Lower leg skin (tissue), 4 donors: ENCODE measurements around the gene SNX25. TPM values are rescaled to one million over a fixed set of nuclear protein-coding genes. Genes with fewer than 3 reads are reported as not detected.

Experiments used
- DNase-seq, 2 donors: peaks; one replicate each; pipeline ENCODE4 v3.0.0-alpha.2; 2019; ENCODE audit warnings: low spot score in 2 of 2
- H3K4me3 ChIP-seq: fragments of 200-600 bp; sonication (generic); 2 replicates; pipeline ENCODE4 v1.5.1; 2017; ENCODE audit warnings: mild to moderate bottlenecking, low read depth; ENCODE audit not compliant: poor library complexity, severe bottlenecking
- POLR2A ChIP-seq, 2 donors: fragments of 450-650 bp; IDR thresholded peaks; one replicate each; pipeline ENCODE4 v1.6.1; 2016 to 2017; ENCODE audit warnings: antibody characterized with exemption in 2 of 2, mild to moderate bottlenecking in 1 of 2, moderate library complexity in 1 of 2
- WGBS, 2 donors: methylation state at CpG; one replicate each; pipeline ENCODE4 v1.1.5; 2018; 5-methylcytosine and 5-hydroxymethylcytosine counted together
- intact Hi-C: fragments of 100-400 bp; cut with DNase I; formaldehyde crosslinking; loops from one replicate; pipeline ENCODE4 v1.15.0; 2023; ENCODE audit warnings: low total_unique reads
- total RNA-seq, 4 donors: library from RNA; depleted of rRNA; stranded (reverse); fragments of >200 nt; gene quantifications; one replicate each; pipeline ENCODE4 v1.1.0, GENCODE V29; 2016
- TF ChIP-seq, protein P1 (sequence below), 3 donors: fragments of 450-650 bp; IDR thresholded peaks; one replicate each; pipeline ENCODE4 v1.5.1; 2016; ENCODE audit warnings: antibody characterized with exemption in 3 of 3, mild to moderate bottlenecking in 3 of 3, moderate library complexity in 2 of 3

SNX25 gene
- total RNA-seq, 4 donors from 2014 or later: 13.4 to 18.3 (median 15.6) TPM

DNA sequence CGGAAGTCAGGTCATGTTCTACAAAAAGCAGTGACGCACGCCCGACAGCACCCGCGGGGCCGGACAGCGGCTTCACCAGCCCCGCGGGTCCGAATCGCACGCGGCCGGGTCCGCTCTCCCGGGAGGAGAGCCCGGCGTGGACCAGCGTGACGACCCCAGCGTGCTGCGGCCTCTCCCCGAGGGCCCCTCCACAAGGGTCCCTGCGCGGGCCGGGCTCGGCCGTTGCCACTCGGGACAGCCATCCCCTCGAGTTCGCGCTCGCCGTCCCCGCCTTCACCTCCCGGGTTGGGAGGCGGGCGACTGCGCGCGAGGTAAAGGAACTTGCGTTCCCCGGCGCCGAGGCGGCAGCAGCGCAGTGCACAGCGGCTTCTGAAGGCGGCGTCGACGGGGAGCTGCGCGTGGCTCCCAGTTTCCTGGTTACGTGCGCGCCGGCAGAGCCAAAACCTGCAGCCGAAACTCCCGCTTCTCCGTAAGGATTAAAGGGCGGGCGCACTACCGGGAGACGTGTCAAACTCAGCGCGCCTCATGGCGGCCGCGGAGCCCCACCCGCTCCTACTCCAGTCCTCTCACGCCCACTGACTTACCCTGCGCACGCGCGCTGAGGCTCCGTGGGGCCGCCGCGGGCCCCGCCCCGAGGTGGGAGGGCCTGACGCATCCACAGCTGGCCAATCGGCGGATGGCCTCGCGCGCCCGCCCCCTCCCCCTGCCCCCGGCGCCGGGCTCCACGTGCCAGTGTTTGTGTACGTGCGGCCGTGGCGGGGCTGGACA is 186.7 kb downstream of the SNX25 start:
- H3K4me3 ChIP-seq: peak overlapping the region; percentile 75
- TF ChIP-seq, protein P1, sequence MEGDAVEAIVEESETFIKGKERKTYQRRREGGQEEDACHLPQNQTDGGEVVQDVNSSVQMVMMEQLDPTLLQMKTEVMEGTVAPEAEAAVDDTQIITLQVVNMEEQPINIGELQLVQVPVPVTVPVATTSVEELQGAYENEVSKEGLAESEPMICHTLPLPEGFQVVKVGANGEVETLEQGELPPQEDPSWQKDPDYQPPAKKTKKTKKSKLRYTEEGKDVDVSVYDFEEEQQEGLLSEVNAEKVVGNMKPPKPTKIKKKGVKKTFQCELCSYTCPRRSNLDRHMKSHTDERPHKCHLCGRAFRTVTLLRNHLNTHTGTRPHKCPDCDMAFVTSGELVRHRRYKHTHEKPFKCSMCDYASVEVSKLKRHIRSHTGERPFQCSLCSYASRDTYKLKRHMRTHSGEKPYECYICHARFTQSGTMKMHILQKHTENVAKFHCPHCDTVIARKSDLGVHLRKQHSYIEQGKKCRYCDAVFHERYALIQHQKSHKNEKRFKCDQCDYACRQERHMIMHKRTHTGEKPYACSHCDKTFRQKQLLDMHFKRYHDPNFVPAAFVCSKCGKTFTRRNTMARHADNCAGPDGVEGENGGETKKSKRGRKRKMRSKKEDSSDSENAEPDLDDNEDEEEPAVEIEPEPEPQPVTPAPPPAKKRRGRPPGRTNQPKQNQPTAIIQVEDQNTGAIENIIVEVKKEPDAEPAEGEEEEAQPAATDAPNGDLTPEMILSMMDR (IDR thresholded peaks at IDR 0.05): no peak
- peak in 1 of 2 donors; percentile 53 for TF ChIP-seq POLR2A (IDR thresholded peaks at IDR 0.05)
- DNase-seq: peak; percentile 97 to 100
- 1% methylated on average over 20 to 39 of the region's 98 CpGs for WGBS, 2 donors
- intact Hi-C loops: no loop called here

DNA sequence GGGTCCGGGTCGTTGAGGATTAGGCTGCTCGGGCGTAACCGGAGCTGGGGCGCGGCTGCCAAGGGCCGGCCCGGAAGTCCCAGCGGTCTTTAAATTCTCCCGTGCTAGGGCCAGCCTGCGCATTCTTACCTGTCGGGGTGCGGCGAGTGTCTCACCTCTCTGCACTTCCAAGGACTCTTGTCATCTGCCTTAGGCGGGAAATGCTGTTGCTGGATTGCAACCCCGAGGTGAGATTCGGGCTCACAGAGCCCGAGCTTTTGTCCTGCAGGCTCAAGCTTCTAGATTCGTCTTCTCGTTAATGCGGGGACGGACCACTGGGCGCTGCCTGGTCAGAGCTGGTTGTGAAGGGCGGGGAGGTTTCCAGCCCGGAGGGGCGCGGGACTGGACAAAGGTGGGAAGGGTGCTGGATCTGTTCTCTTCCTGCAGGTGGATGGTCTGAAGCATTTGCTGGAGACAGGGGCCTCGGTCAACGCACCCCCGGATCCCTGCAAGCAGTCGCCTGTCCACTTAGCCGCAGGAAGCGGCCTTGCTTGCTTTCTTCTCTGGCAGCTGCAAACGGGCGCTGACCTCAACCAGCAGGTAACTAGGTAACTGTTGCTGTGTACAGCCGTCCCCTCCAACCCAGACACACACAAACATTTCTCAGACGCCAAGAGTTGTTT is 187.5 kb downstream of the SNX25 start, which contains the start of gene ANKRD37:
TSS of gene ANKRD37 (plus strand) at position 118 of the 662 bp plus-strand sequence. CDS start at position 201, 83 bp downstream.
- peak within 1 kb of the TSS; percentile 75 for H3K4me3 ChIP-seq
- WGBS, 2 donors: 2 to 4% methylated on average over 25 to 35 of the region's 38 CpGs
- intact Hi-C loops: no loop called here
- TF ChIP-seq, protein P1 (IDR thresholded peaks at IDR 0.05): no peak
- no peak for TF ChIP-seq POLR2A (IDR thresholded peaks at IDR 0.05)
- DNase-seq: no peak

DNA sequence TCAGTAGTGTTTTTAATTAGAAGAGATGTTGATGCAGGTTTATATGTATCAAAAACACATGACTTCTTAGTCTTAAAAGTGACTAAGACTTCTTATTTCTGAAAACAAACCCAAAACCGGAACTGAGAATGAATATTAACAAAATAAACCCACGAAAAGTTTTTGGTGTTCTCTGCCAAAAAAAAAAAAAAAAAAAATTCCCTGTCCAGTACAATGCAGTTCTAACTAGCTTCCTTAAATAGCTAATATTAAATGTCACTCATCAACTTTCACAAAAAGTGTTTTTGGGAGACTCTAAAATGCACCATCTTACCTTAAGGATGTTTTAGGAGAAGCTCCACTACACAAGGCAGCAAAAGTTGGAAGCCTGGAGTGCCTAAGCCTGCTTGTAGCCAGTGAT is 189.2 kb downstream of the SNX25 start:
- WGBS, 2 donors: 16 to 19% methylated on average over 2 of the region's 2 CpGs
- TF ChIP-seq, protein P1 (IDR thresholded peaks at IDR 0.05): no peak
- no peak for TF ChIP-seq POLR2A (IDR thresholded peaks at IDR 0.05)
- DNase-seq: no peak
- intact Hi-C loops: no loop called here
- H3K4me3 ChIP-seq: no peak overlapping the region

DNA sequence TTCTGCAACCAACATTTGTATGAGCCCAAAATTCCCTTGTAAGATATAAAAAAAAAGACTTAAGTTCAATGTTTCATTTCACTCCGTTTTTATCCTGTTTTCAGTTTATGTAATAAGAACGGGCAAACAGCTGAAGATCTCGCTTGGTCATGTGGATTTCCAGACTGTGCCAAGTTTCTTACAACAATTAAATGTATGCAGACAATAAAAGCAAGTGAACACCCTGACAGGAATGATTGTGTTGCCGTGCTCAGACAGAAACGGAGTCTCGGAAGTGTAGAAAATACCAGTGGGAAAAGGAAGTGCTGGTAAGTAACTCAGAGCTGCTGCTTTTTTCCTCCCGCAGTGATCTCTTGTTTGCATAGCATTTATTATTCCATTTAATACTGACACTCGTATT is 190.1 kb downstream of the SNX25 start:
- TF ChIP-seq POLR2A (IDR thresholded peaks at IDR 0.05): no peak
- TF ChIP-seq, protein P1 (IDR thresholded peaks at IDR 0.05): no peak
- DNase-seq: no peak
- WGBS, 2 donors: 37 to 51% methylated on average over 8 of the region's 8 CpGs
- no peak overlapping the region for H3K4me3 ChIP-seq
- intact Hi-C loops: no loop called here

DNA sequence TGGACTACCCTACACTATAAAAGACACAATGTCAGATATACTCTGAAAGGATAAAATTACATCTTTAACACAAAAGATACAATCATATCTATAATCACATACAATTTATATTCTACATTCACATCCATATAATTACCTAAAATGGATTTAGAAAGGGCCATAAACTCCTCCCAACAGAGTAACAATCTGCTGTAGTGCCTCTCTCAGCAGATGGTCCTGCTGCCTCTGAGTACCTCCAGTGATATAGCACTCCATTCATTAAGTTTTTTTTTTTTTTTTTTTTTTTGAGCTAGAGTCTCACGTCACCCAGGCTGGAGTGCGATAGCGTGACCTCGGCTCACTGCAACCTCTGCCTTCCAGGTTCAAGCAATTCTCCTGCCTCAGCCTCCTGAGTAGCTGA is 194.6 kb downstream of the SNX25 start:
- intact Hi-C loops: no loop called here
- H3K4me3 ChIP-seq: no peak overlapping the region
- no peak for DNase-seq
- WGBS, 2 donors: 93 to 96% methylated on average over 4 of the region's 4 CpGs
- TF ChIP-seq, protein P1 (IDR thresholded peaks at IDR 0.05): no peak
- TF ChIP-seq POLR2A (IDR thresholded peaks at IDR 0.05): no peak
